K562 (cell line): Measurements from ENCODE around the gene BIRC6. TPM values are rescaled to one million over a fixed set of nuclear protein-coding genes. Genes with fewer than 3 reads are reported as not detected.

Experiments
- ATF1 ChIP-seq, 2 experiments: fragments of 450-650 bp in 1 of 2; IDR thresholded peaks; 2 replicates each; pipeline ENCODE4 v1.6.1; 2016; ENCODE audit warnings: missing compliant biosample characterization in 1 of 2, missing genetic modification characterization in 1 of 2
- CBFA2T2 ChIP-seq: fragments of 450-650 bp; conservative IDR thresholded peaks from 2 replicates; pipeline ENCODE4 v1.6.1; 2017; ENCODE audit warnings: mild to moderate bottlenecking
- KDM1A ChIP-seq, 2 experiments: fragments of 450-650 bp; IDR thresholded peaks; 2 replicates each; pipeline ENCODE4 v1.6.1; 2016; ENCODE audit warnings: mild to moderate bottlenecking in 2 of 2
- LARP7 ChIP-seq: fragments of 450-650 bp; IDR thresholded peaks from 2 replicates; pipeline ENCODE4 v1.6.1; 2016
- NFXL1 ChIP-seq: fragments of 450-650 bp; formaldehyde crosslinking; IDR thresholded peaks from 2 replicates; pipeline ENCODE4 v1.4.0; 2021; ENCODE audit warnings: mild to moderate bottlenecking
- PHF8 ChIP-seq: fragments of 200-600 bp; sonication (generic); IDR thresholded peaks from 2 replicates; pipeline ENCODE4 v1.6.1; 2012; ENCODE audit warnings: mixed run types, mild to moderate bottlenecking, inconsistent platforms, low read length, moderate library complexity, borderline replicate concordance
- SAFB2 ChIP-seq: fragments of 200-400 bp; formaldehyde crosslinking; IDR thresholded peaks from 2 replicates; pipeline ENCODE4 v1.6.1; 2018; ENCODE audit warnings: borderline replicate concordance, low read length, low read depth, moderate library complexity; ENCODE audit not compliant: severe bottlenecking
- SETDB1 ChIP-seq: IDR thresholded peaks from one replicate; pipeline ENCODE4 v1.6.1; 2012; ENCODE audit warnings: low read length, control low read depth, inconsistent platforms
- STAT5B ChIP-seq: fragments of 250-450 bp; sonication (Bioruptor Pico); IDR thresholded peaks from 2 replicates; pipeline ENCODE4 v1.8.0; 2021; ENCODE audit warnings: mild to moderate bottlenecking, inconsistent platforms
- ZC3H8 ChIP-seq: fragments of 450-650 bp; IDR thresholded peaks from 2 replicates; pipeline ENCODE4 v1.6.1; 2017
- ZKSCAN8 ChIP-seq: fragments of 200-800 bp; sonication (Bioruptor generic); IDR thresholded peaks from 2 replicates; pipeline ENCODE4 v1.6.1; 2016; ENCODE audit warnings: missing genetic modification characterization, missing compliant biosample characterization
- polyA plus RNA-seq, 8 experiments: library from polyadenylated mRNA; depleted of rRNA in 4 of 8; stranded (reverse) in 5 of 8; unstranded in 3 of 8; fragments of >200 nt; fragmentation: Nextera tagmentation in 2 of 8; fragmentation: Illumina TruSeq in 1 of 8; extraction: Ambion mirVana in 2 of 8; extraction: Trizol in 1 of 8; gene quantifications; 2 replicates each; pipeline versions ENCODE4 v1.2.1 to v1.2.3, GENCODE V29; 2011 to 2014; ENCODE audit warnings: inconsistent platforms in 1 of 8, missing spikeins in 1 of 8
- total RNA-seq, 7 experiments: library from RNA; depleted of rRNA in 6 of 7; stranded (reverse); fragments of >200 nt in 6 of 7; fragmentation: Illumina TruSeq in 2 of 7; extraction: Trizol in 2 of 7; gene quantifications; 2 replicates each; pipeline versions ENCODE4 v1.2.1 to v1.2.3, GENCODE V29; 2011 to 2021; ENCODE audit warnings: low replicate concordance in 1 of 7
- TF ChIP-seq, protein P1 (sequence below): fragments of 450-650 bp; formaldehyde crosslinking; IDR thresholded peaks from 2 replicates; pipeline ENCODE4 v1.4.0; 2020; ENCODE audit warnings: mild to moderate bottlenecking, moderate library complexity
- TF ChIP-seq, protein P2 (sequence below): fragments of 250-450 bp; sonication (Bioruptor Pico); IDR thresholded peaks from 2 replicates; pipeline ENCODE4 v1.8.0; 2022; ENCODE audit warnings: inconsistent platforms, mild to moderate bottlenecking, moderate library complexity, borderline replicate concordance
- TF ChIP-seq, protein P3 (sequence below): fragments of 250-450 bp; sonication (Bioruptor Pico); IDR thresholded peaks from 2 replicates; pipeline ENCODE4 v1.6.1; 2021; ENCODE audit warnings: mild to moderate bottlenecking
- TF ChIP-seq, protein P4 (sequence below): fragments of 250-450 bp; sonication (Bioruptor Pico); IDR thresholded peaks from 2 replicates; pipeline ENCODE4 v1.8.0; 2021; ENCODE audit warnings: borderline replicate concordance, mild to moderate bottlenecking, moderate library complexity; ENCODE audit not compliant: poor library complexity, severe bottlenecking
- TF ChIP-seq, protein P5 (sequence below): fragments of 450-650 bp; IDR thresholded peaks from 2 replicates; pipeline ENCODE4 v1.7.1; 2018; ENCODE audit warnings: mild to moderate bottlenecking, low read depth; ENCODE audit not compliant: partially characterized antibody
- TF ChIP-seq, protein P6 (sequence below): fragments of 450-650 bp; IDR thresholded peaks from 2 replicates; pipeline ENCODE4 v1.6.1; 2017; ENCODE audit warnings: antibody characterized with exemption, mild to moderate bottlenecking

Gene BIRC6
- total and polyA plus RNA-seq, 9 of the 15 experiments (the other 6 are each of a cell fraction or from before 2014, with no cell fraction given): 18.8 to 110 (median 49.8) TPM

DNA sequence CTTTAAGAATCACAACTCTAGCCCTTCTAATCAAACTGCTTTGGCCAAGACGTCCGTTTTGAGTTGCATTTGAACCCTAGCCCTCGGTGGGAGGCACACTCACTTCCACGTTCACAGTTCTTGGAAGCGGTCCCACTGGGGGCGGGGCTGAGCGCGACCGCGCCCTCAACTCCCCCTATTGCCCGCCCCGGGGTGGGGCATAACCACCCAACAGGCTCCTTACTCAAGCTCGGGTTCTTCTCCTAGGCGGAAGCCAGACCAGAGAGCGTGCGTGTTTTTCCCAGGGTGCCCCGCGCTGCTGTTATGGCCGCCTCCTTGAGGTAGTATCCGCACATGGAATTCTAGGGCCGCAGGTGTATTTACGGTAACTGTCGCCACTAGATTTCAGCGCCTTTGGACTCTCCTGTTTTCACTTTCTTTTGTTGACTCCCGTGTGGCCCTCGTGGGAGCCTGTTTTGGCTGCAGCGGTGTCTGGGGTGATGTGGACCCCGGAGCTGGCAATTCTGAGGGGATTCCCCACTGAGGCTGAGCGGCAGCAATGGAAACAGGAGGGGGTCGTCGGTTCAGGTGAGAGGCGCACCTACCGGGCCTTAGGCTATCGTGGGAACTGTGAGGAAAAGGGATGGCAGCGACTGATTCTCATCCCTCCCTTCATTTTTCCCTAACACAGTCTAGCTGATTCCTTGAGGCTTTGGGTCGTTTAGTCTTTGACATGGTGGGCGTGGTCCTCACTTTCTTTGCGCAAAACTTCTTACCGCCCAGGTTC lies 271.2 kb downstream of the BIRC6 start, which contains the start of gene TTC27 (continued):
- TF ChIP-seq, protein P1, sequence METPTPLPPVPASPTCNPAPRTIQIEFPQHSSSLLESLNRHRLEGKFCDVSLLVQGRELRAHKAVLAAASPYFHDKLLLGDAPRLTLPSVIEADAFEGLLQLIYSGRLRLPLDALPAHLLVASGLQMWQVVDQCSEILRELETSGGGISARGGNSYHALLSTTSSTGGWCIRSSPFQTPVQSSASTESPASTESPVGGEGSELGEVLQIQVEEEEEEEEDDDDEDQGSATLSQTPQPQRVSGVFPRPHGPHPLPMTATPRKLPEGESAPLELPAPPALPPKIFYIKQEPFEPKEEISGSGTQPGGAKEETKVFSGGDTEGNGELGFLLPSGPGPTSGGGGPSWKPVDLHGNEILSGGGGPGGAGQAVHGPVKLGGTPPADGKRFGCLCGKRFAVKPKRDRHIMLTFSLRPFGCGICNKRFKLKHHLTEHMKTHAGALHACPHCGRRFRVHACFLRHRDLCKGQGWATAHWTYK (CRISPR knock-in tag): no peak
- TF ChIP-seq CBFA2T2 (no peak), ATF1 (CRISPR knock-in tag; IDR thresholded peaks at IDR 0.05) (no peak), ATF1 (tag; IDR thresholded peaks at IDR 0.05) (peak; percentile 77), ZKSCAN8 (no peak), SETDB1 (no peak), NFXL1 (CRISPR knock-in tag) (no peak), STAT5B (CRISPR knock-in tag) (no peak), LARP7 (no peak), PHF8 (peak; percentile 72; the same call in 1 of the 2 replicates), SAFB2 (no peak), KDM1A (IDR thresholded peaks at IDR 0.05) (no peak), ZC3H8 (no peak)
- TF ChIP-seq, protein P2, sequence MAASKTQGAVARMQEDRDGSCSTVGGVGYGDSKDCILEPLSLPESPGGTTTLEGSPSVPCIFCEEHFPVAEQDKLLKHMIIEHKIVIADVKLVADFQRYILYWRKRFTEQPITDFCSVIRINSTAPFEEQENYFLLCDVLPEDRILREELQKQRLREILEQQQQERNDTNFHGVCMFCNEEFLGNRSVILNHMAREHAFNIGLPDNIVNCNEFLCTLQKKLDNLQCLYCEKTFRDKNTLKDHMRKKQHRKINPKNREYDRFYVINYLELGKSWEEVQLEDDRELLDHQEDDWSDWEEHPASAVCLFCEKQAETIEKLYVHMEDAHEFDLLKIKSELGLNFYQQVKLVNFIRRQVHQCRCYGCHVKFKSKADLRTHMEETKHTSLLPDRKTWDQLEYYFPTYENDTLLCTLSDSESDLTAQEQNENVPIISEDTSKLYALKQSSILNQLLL (CRISPR knock-in tag): no peak
- TF ChIP-seq, protein P3, sequence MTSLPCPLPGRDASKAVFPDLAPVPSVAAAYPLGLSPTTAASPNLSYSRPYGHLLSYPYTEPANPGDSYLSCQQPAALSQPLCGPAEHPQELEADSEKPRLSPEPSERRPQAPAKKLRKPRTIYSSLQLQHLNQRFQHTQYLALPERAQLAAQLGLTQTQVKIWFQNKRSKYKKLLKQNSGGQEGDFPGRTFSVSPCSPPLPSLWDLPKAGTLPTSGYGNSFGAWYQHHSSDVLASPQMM: no peak
- TF ChIP-seq, protein P4, sequence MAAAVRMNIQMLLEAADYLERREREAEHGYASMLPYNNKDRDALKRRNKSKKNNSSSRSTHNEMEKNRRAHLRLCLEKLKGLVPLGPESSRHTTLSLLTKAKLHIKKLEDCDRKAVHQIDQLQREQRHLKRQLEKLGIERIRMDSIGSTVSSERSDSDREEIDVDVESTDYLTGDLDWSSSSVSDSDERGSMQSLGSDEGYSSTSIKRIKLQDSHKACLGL (CRISPR knock-in tag): peak; percentile 98
- TF ChIP-seq, protein P5, sequence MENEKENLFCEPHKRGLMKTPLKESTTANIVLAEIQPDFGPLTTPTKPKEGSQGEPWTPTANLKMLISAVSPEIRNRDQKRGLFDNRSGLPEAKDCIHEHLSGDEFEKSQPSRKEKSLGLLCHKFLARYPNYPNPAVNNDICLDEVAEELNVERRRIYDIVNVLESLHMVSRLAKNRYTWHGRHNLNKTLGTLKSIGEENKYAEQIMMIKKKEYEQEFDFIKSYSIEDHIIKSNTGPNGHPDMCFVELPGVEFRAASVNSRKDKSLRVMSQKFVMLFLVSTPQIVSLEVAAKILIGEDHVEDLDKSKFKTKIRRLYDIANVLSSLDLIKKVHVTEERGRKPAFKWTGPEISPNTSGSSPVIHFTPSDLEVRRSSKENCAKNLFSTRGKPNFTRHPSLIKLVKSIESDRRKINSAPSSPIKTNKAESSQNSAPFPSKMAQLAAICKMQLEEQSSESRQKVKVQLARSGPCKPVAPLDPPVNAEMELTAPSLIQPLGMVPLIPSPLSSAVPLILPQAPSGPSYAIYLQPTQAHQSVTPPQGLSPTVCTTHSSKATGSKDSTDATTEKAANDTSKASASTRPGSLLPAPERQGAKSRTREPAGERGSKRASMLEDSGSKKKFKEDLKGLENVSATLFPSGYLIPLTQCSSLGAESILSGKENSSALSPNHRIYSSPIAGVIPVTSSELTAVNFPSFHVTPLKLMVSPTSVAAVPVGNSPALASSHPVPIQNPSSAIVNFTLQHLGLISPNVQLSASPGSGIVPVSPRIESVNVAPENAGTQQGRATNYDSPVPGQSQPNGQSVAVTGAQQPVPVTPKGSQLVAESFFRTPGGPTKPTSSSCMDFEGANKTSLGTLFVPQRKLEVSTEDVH: no peak
- TF ChIP-seq, protein P6, sequence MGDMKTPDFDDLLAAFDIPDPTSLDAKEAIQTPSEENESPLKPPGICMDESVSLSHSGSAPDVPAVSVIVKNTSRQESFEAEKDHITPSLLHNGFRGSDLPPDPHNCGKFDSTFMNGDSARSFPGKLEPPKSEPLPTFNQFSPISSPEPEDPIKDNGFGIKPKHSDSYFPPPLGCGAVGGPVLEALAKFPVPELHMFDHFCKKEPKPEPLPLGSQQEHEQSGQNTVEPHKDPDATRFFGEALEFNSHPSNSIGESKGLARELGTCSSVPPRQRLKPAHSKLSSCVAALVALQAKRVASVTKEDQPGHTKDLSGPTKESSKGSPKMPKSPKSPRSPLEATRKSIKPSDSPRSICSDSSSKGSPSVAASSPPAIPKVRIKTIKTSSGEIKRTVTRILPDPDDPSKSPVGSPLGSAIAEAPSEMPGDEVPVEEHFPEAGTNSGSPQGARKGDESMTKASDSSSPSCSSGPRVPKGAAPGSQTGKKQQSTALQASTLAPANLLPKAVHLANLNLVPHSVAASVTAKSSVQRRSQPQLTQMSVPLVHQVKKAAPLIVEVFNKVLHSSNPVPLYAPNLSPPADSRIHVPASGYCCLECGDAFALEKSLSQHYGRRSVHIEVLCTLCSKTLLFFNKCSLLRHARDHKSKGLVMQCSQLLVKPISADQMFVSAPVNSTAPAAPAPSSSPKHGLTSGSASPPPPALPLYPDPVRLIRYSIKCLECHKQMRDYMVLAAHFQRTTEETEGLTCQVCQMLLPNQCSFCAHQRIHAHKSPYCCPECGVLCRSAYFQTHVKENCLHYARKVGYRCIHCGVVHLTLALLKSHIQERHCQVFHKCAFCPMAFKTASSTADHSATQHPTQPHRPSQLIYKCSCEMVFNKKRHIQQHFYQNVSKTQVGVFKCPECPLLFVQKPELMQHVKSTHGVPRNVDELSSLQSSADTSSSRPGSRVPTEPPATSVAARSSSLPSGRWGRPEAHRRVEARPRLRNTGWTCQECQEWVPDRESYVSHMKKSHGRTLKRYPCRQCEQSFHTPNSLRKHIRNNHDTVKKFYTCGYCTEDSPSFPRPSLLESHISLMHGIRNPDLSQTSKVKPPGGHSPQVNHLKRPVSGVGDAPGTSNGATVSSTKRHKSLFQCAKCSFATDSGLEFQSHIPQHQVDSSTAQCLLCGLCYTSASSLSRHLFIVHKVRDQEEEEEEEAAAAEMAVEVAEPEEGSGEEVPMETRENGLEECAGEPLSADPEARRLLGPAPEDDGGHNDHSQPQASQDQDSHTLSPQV: no peak
